PC-3 (cell line): ENCODE data around the gene RASAL1.

Source experiments
- CTCF ChIP-seq: fragments of 300-600 bp; sonication (generic); conservative IDR thresholded peaks from 2 replicates; pipeline ENCODE4 v1.5.1; 2017; ENCODE audit warnings: antibody characterized with exemption, low read depth, mild to moderate bottlenecking, low read length
- EZH2phosphoT487 ChIP-seq: fragments of 300-600 bp; sonication (generic); IDR thresholded peaks from 2 replicates; pipeline ENCODE4 v1.6.1; 2018; ENCODE audit warnings: mild to moderate bottlenecking, antibody characterized with exemption, low read length, borderline replicate concordance

- no peak for TF ChIP-seq CTCF
- no peak for TF ChIP-seq EZH2phosphoT487
Measured at GRCh38 chr12:113161415-113162016, 26.0 kb upstream of the RASAL1 start.
